H9 (cell line): ENCODE measurements around the gene BBS2. TPM values are rescaled to one million over a fixed set of nuclear protein-coding genes. Genes with fewer than 3 reads are reported as not detected.

ENCODE experiments used
- DNase-seq: peaks from one replicate; pipeline ENCODE4 v3.0.0-alpha.2; 2017
- H2AFZ ChIP-seq: one replicate; pipeline ENCODE4 v1.6.1; 2013; ENCODE audit warnings: mild to moderate bottlenecking, low read length, control low read depth, moderate library complexity
- H2AK5ac ChIP-seq: 2 replicates; pipeline ENCODE4 v1.6.1; 2013; ENCODE audit warnings: low read length, control low read depth, mixed read lengths; ENCODE audit not compliant: insufficient read length
- H2BK120ac ChIP-seq: one replicate; pipeline ENCODE4 v1.6.1; 2013; ENCODE audit warnings: low read depth, mild to moderate bottlenecking, low read length, control low read depth, inconsistent platforms; ENCODE audit not compliant: poor library complexity, severe bottlenecking
- H2BK12ac ChIP-seq: 2 replicates; pipeline ENCODE4 v1.6.1; 2013; ENCODE audit warnings: low read length, control low read depth, mixed read lengths, low read depth; ENCODE audit not compliant: insufficient read length
- H2BK15ac ChIP-seq: 2 replicates; pipeline ENCODE4 v1.6.1; 2013; ENCODE audit warnings: low read depth, low read length, control low read depth
- H2BK20ac ChIP-seq: one replicate; pipeline ENCODE4 v1.6.1; 2013; ENCODE audit warnings: low read depth, mild to moderate bottlenecking, low read length, control low read depth, inconsistent platforms; ENCODE audit not compliant: poor library complexity, severe bottlenecking
- H2BK5ac ChIP-seq: 2 replicates; pipeline ENCODE4 v1.6.1; 2013; ENCODE audit warnings: low read length, control low read depth, mixed read lengths; ENCODE audit not compliant: insufficient read length
- H3K14ac ChIP-seq: 2 replicates; pipeline ENCODE4 v1.6.1; 2013; ENCODE audit warnings: low read length, control low read depth; ENCODE audit not compliant: insufficient read depth
- H3K18ac ChIP-seq: 2 replicates; pipeline ENCODE4 v1.6.1; 2013; ENCODE audit warnings: low read depth, mild to moderate bottlenecking, mixed read lengths, low read length, control low read depth; ENCODE audit not compliant: insufficient read length
- H3K23ac ChIP-seq: 2 replicates; pipeline ENCODE4 v1.6.1; 2013; ENCODE audit warnings: low read length, control low read depth, mixed read lengths, low read depth; ENCODE audit not compliant: insufficient read length
- H3K23me2 ChIP-seq: 2 replicates; pipeline ENCODE4 v1.6.1; 2013; ENCODE audit warnings: low read depth, mild to moderate bottlenecking, mixed read lengths, low read length, control low read depth; ENCODE audit not compliant: insufficient read length, poor library complexity, severe bottlenecking
- H3K27ac ChIP-seq: 2 replicates; pipeline ENCODE4 v1.5.1; 2013; ENCODE audit warnings: low read length, control low read depth, mixed read lengths, low read depth; ENCODE audit not compliant: insufficient read length
- H3K27me3 ChIP-seq: 2 replicates; pipeline ENCODE4 v1.6.1; 2013; ENCODE audit warnings: low read length, control low read depth, inconsistent platforms; ENCODE audit not compliant: insufficient read depth
- H3K4ac ChIP-seq: 2 replicates; pipeline ENCODE4 v1.6.1; 2013; ENCODE audit warnings: low read depth, mild to moderate bottlenecking, control low read depth, inconsistent platforms, low read length, moderate library complexity
- H3K4me1 ChIP-seq: 2 replicates; pipeline ENCODE4 v1.6.1; 2013; ENCODE audit warnings: low read length, control low read depth, inconsistent platforms; ENCODE audit not compliant: insufficient read depth
- H3K4me2 ChIP-seq: 2 replicates; pipeline ENCODE4 v1.6.1; 2013; ENCODE audit warnings: low read length, control low read depth, mixed read lengths; ENCODE audit not compliant: insufficient read length, insufficient read depth
- H3K56ac ChIP-seq: 2 replicates; pipeline ENCODE4 v1.6.1; 2013; ENCODE audit warnings: low read depth, mild to moderate bottlenecking, mixed read lengths, low read length, control low read depth; ENCODE audit not compliant: insufficient read length
- H3K79me1 ChIP-seq: 2 replicates; pipeline ENCODE4 v1.6.1; 2013; ENCODE audit warnings: low read depth, mild to moderate bottlenecking, moderate library complexity, low read length, control low read depth, inconsistent platforms; ENCODE audit not compliant: insufficient read depth, poor library complexity, severe bottlenecking
- H3K79me2 ChIP-seq: 2 replicates; pipeline ENCODE4 v1.6.1; 2013; ENCODE audit warnings: low read length, control low read depth, inconsistent platforms; ENCODE audit not compliant: insufficient read depth
- H3K9ac ChIP-seq: 2 replicates; pipeline ENCODE4 v1.6.1; 2013; ENCODE audit warnings: low read length, control low read depth, mixed read lengths; ENCODE audit not compliant: insufficient read length; ENCODE audit errors: extremely low read depth
- H3K9me3 ChIP-seq: one replicate; pipeline ENCODE4 v1.6.1; 2013; ENCODE audit warnings: low read depth, low read length, inconsistent platforms; ENCODE audit not compliant: control insufficient read depth
- H3T11ph ChIP-seq: one replicate; pipeline ENCODE4 v1.6.1; 2013; ENCODE audit warnings: mild to moderate bottlenecking, low read length, control low read depth, inconsistent platforms
- H4K20me1 ChIP-seq: one replicate; pipeline ENCODE4 v1.6.1; 2013; ENCODE audit not compliant: control insufficient read depth, insufficient read length, insufficient read depth
- H4K5ac ChIP-seq: 2 replicates; pipeline ENCODE4 v1.6.1; 2013; ENCODE audit warnings: low read depth, mild to moderate bottlenecking, mixed read lengths, low read length, control low read depth; ENCODE audit not compliant: insufficient read length
- H4K8ac ChIP-seq: replicated peaks from 2 replicates; pipeline ENCODE4 v1.6.1; 2013; ENCODE audit warnings: low read length, control low read depth, mixed read lengths, low read depth; ENCODE audit not compliant: insufficient read length
- H4K91ac ChIP-seq: 2 replicates; pipeline ENCODE4 v1.6.1; 2013; ENCODE audit warnings: low read depth, mild to moderate bottlenecking, moderate library complexity, mixed read lengths, low read length, control low read depth; ENCODE audit not compliant: insufficient read length
- H3K27ac Mint-ChIP-seq, 3 experiments: 2 replicates in 2 of 3; 3 replicates in 1 of 3; pipeline ENCODE4 v1.8.0; 2020 to 2021; ENCODE audit warnings: mixed read lengths in 3 of 3, mild to moderate bottlenecking in 1 of 3, moderate library complexity in 1 of 3
- H3K27me3 Mint-ChIP-seq: 2 replicates; pipeline ENCODE4 v1.8.0; 2021; ENCODE audit warnings: low read depth, mild to moderate bottlenecking, moderate library complexity, mixed read lengths
- H3K36me3 Mint-ChIP-seq, 3 experiments: 2 replicates in 2 of 3; 3 replicates in 1 of 3; pipeline ENCODE4 v1.8.0; 2020 to 2021; ENCODE audit warnings: low read depth in 3 of 3, mixed read lengths in 3 of 3; ENCODE audit not compliant: insufficient read depth in 1 of 3
- H3K4me1 Mint-ChIP-seq, 2 experiments: 2 replicates each; pipeline ENCODE4 v1.8.0; 2020; ENCODE audit warnings: mixed read lengths in 2 of 2
- H3K4me3 Mint-ChIP-seq, 2 experiments: 2 replicates in 1 of 2; 3 replicates in 1 of 2; pipeline ENCODE4 v1.8.0; 2020 to 2021; ENCODE audit warnings: mild to moderate bottlenecking in 2 of 2, mixed read lengths in 2 of 2, moderate library complexity in 1 of 2
- H3K9me3 Mint-ChIP-seq, 2 experiments: 2 replicates in 1 of 2; 3 replicates in 1 of 2; pipeline ENCODE4 v1.8.0; 2020; ENCODE audit warnings: mild to moderate bottlenecking in 2 of 2, mixed read lengths in 2 of 2, moderate library complexity in 1 of 2
- CTCF ChIP-seq: fragments of 200-600 bp; sonication (generic); conservative IDR thresholded peaks from 3 replicates; pipeline ENCODE4 v1.8.0; 2021; ENCODE audit warnings: antibody characterized with exemption, mild to moderate bottlenecking
- WGBS: extraction: QIAGEN DNeasy Blood & Tissue Kit; methylation state at CpG from one replicate; pipeline ENCODE4 v1.1.7; 2013; ENCODE audit warnings: missing lambda C conversion rate, low lambda C conversion rate, mixed read lengths; ENCODE audit not compliant: insufficient read length; ENCODE audit errors: extremely low coverage; 5-methylcytosine and 5-hydroxymethylcytosine counted together
- total RNA-seq: library from RNA; stranded (reverse); gene quantifications from 2 replicates; pipeline ENCODE4 v1.2.1, GENCODE V29; 2021

Gene BBS2
- total RNA-seq, 1 experiment from 2014 or later, result 13.1 TPM

GRCh38 chr16:56447286-56447685 lies 72.5 kb downstream of the BBS2 start:
- no CpG with 5 or more reads among the region's 2 CpGs for WGBS
- Histone ChIP-seq H3K9ac (no peak overlapping the region), H4K20me1 (no peaks in the 10 kb centered on the region), H3K27me3 (no peaks in the 10 kb centered on the region), H3K27ac (no peak overlapping the region), H3K23ac (no peak overlapping the region), H3K18ac (no peak overlapping the region), H3K9me3 (no peaks in the 10 kb centered on the region), H3K23me2 (peaks cover 11% of the 10 kb centered on the region), H2AK5ac (no peak overlapping the region), H3T11ph (no peak overlapping the region), H4K5ac (no peak overlapping the region), H3K79me1 (peaks cover 6% of the 10 kb centered on the region), H3K56ac (no peak overlapping the region), H3K4ac (no peak overlapping the region), H2BK12ac (no peak overlapping the region), H3K79me2 (peaks cover 29% of the 10 kb centered on the region), H2BK5ac (no peak overlapping the region), H3K14ac (no peak overlapping the region), H2AFZ (no peak overlapping the region), H4K91ac (no peak overlapping the region), H2BK20ac (no peak overlapping the region), H3K4me2 (no peak overlapping the region), H4K8ac (no peak overlapping the region), H2BK15ac (no peak overlapping the region), H2BK120ac (no peak overlapping the region), H3K4me1 (peaks cover 4% of the 10 kb centered on the region; the same call in 1 of the 2 replicates)
- Mint-ChIP-seq H3K4me3 (no peak overlapping the region), H3K9me3 (no peaks in the 10 kb centered on the region; a peak in 1 of 5 replicates), H3K4me1 (peaks cover 17 to 22% of the 10 kb centered on the region in 2 experiments), H3K27ac (no peak overlapping the region), H3K27me3 (no peaks in the 10 kb centered on the region), H3K36me3 (peaks cover 21 to 52% (median 45%) of the 10 kb centered on the region in 3 experiments)
- TF ChIP-seq CTCF, result no peak
- no peak for DNase-seq
